ENCODE data around the gene DPPA2.

Gene DPPA2

DNA sequence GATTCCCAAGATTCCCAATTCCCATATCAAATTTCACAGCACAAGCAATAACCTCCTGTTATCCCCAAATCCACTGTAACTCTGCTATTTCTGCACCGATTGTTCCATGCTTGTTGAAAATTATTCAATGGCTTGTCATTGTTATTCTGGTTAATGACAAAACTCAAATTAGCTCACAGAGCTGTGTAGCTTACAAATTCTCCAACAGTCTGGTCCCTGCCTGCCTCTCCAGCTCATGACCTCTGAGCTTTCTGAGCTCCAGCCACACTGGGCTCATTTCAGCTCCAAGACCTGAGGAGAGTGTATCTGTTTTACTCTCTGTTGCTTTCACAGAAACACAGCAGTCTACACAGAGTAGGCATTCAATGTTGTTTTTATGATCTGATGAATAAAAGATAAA is 3.3 kb downstream of the DPPA2 start:
- DNase-seq: no peak

DNA sequence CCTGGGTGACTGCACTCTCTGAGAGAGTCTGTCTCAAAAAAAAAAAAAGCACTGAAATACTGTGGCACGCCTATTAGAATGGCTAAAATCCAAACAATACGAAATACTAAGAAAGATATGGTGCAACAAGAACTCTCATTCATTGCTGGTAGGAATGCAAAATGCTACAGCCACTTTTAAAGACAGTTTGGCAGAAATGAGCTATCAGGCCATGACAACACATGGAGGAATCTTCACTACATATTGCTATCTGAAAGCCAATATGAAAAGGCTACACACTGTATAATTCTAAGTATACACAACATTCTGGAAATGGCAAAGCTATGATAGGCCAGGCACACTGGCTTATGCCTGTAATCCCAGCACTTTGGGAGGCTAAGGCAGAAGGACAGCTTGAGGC is 18.8 kb downstream of the DPPA2 start:
- no peak for DNase-seq

DNA sequence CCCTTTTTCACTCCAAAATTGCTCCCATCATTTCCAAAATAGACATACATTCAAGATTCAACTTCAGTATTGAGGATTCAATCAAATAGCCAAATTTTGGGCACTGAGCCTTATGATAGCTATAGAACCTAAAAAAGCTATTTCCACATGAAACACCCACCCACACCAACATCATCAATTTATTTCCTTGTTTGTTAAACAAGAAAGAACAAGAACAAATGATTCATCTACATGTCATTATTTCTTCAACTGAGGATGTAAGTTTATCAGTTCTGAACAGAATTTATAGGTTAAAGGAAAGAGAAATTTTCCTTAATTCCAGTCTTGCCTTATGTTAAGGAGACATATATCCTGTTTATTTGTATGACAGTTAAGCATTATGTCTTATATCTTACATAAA is 32.2 kb downstream of the DPPA2 start:
- no peak for DNase-seq

DNA sequence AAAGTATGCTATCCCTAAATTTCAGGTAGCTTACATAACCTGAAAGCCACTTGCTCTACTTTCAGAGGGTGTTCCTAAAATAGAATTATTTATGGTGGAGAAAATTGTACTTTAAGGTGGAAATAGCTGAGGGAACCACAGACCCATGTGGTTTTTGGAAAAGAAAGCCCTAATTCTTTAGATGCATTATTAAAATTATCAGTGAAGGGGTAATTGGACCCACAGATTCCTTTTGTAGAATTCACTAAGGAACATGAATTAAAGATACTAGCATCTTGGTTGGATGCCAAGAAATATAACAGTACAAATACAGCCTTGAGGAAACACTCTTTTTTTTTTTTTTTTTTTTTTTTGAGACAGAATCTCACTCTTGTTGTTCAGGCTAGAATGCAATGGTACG is 37.8 kb downstream of the DPPA2 start:
- DNase-seq: no peak

DNA sequence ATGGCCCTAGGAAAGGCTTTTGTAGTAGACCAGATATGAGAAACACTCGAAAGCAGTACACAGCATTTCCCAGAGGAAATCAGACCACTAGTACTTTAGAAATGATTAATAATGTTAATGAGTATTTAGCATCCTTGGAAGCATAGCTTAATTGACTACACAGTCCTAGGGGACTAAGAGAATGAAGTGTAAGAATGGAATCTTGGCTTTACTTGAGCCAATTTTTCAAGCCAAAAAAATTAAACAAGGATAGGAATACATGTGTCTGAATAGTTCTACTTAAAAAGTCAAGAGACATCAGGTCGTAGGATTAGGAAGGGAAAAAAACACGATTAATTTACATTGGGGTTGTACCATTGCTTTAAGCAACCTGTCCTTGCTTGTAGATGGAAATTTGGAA is 38.2 kb downstream of the DPPA2 start:
- no peak for DNase-seq

DNA sequence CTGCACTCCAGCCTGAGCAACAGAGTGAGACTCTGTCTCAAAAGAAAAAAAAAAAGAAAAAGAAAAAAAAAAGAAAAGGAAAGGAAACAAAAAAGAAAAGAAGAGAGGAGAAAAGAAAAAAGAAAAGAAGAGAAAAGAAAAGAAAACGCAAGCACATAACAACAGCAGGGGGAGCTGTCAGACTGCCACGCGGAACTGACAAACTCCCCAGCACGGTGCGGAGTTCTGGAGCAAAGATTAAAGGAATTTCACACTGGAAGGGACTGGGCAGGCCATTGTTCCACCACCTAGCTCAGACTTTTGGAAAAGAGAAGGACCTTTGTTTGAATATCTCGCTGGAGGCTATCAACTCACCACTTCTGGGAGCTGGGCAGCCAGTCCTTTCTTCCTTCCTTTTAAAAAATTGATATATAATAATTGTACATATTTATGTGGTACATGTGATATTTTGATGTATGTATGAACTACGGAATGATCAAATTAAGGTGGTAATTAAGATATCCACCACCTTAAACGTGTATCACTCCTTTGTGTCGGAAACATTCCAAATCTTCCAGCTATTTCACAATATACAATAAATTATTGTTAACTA is 40.5 kb downstream of the DPPA2 start:
- no peak for DNase-seq

DNA sequence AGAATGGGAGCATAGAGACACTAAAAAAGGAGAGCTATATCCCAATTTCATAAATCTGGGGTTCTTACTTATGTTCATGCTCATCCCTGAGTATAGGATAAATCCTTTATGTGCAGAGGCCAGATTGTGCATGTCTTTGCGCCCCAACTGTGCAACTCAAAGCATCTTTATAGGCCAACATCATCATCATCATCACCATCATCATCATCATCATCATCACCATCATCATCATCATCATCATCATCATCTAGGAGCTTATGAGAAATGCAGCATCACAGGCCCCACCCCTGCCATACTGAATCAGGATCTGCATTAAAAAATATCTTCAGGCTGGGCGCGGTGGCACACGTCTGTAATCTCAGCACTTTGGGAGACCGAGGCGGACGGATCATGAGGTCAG is 45.5 kb downstream of the DPPA2 start:
- DNase-seq: no peak

DNA sequence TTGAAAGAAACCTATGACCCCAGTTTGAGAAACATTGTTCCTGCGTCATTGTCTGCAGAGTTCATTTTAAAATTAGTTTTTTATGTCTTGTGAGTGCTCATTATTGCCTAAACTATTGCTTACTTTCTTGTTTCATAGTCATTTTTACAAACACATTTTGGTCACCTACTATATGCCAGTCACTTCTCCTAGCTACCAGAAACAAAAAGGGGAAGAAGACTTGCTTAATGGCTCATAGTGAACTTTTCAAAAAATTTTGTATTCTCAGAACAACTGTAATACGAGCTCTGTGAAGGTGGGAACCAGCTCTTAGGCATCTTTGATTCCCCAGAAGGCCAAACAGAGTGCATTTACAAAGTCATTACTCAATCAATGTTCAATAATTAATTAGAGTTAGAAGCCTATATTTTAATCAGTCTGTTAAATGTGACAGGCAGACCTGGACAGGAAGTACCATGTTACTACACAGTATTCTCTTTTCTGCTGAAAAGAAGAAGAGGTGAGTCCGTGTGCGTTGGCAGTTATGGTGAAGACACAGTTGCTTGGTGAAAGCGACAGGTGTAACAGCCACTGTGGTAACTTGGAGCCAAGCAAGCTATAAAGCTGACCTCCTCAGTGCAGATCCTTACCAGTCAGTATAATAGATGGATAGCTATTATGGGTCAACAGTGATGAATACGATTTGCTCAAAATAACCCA is 46.6 kb downstream of the DPPA2 start:
- DNase-seq: no peak

DNA sequence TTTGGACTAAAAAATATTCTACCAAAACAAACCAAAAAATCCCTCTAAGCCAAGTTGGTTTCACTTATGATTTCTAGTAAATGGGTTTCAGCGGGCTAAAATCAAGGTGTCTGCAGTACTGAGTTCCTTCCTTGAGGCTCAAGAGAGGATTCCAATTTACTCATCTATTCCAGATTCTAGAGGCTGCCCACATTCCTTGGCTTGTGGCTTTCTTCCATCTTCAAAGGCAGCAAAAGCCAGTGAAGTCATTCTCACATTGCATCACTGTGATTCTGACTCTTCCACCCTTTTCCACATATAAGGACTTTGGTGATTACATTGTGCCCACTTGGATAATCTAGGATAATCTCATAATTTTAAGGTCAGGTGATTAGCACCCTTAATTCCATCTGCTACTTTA is 48.1 kb downstream of the DPPA2 start:
- no peak for DNase-seq

DNA sequence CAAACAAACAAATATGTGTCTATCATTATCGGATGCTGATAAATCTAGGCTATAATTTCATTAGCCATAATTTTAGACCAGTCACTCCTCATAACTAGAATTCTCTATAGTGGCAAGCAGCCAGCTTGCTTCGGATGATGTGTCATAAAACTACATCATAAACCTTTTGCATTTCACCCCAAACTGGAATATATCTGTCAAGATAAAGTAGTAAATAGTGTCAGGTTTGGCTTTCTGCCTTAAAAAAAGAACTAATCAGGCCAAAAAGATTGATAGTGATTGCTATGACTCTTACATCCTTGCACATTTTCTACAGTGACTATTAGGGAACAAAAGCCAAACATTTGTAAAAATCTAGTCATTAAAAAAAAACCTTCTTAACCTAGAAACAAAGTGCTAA is 51.0 kb downstream of the DPPA2 start:
- no peak for DNase-seq

DNA sequence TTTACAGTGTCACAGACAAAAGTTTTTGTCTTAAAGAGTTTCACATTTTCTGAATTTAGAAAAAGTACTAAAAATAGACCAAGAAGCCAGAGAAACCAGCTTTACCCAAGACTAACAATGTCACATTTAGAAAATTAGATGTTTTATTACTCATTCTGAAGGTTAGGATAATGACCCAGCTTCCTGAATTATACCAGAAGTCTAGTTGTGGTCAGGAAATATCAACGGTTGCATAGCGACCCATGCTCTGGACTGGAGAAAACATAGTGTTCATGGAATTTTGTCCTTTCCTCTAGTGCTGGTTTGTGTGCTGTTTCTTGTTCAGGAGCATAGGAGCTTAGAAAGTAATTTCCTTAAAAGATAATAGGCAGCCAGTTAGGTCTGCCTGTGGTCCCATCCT is 59.0 kb downstream of the DPPA2 start:
- no peak for DNase-seq

DNA sequence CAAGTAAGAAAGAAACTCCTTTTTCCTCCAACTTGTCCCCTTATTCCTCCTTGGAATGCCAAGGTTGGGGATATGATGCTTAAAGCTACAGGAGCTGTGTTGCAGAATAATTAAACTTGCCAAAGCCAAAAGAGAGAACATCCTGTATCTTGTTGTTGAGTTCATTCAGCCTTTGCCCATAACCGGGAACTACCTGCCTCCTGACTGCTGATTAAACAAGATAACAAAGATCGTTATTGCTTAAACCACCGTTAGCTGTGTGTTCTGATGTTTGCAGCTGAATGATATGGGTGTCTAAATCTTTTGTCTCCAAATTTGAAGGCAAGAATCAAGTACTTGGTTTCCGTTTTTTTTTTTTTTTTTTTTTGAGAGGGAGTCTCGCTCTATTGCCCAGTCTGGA is 61.5 kb downstream of the DPPA2 start:
- DNase-seq: no peak

DNA sequence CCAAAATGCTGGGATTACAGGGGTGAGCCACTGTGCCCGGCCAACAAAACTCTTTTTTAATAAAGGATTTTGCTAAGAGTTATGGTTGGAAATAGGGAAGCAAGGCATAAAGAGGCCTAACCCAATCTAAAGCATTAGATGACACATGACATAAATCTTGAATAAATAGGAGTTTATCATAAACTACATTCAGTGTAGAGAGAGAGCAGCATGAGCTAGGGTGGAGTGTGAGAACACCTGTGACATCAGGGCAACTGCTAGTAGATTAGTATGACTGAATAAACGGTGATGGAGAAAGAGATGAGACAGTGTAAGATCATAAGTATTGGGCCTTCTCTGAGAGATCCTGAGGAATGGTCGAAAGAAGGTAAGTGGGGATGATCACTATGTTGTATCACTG is 63.7 kb downstream of the DPPA2 start:
- DNase-seq: no peak

Data from activated gamma-delta T cell (primary cell).